ENCODE results near the gene CDKN1A. TPM values are rescaled to one million over a fixed set of nuclear protein-coding genes. Genes with fewer than 3 reads are reported as not detected.

Gene CDKN1A
- total RNA-seq, 1 donor from 2014 or later, result 41.3 TPM

GRCh38 chr6:36666826-36667591 lies 11.5 kb upstream of the CDKN1A start:
- peak; percentile 71 for DNase-seq
- Mint-ChIP-seq H3K27me3 (ENCODE audit: unreplicated experiment) (peaks cover 4% of the 10 kb centered on the region), H3K27ac (ENCODE audit: unreplicated experiment) (peak overlapping the region; percentile 98), H3K36me3 (ENCODE audit: unreplicated experiment) (no peaks in the 10 kb centered on the region), H3K4me1 (ENCODE audit: low read depth, unreplicated experiment) (peaks cover 26% of the 10 kb centered on the region), H3K9me3 (ENCODE audit: unreplicated experiment) (peaks cover 6% of the 10 kb centered on the region), H3K4me3 (ENCODE audit: unreplicated experiment) (peak overlapping the region; percentile 67)
- TF ChIP-seq CTCF (IDR thresholded peaks at IDR 0.05; ENCODE audit: partially characterized antibody, unreplicated experiment), result no peak

DNA sequence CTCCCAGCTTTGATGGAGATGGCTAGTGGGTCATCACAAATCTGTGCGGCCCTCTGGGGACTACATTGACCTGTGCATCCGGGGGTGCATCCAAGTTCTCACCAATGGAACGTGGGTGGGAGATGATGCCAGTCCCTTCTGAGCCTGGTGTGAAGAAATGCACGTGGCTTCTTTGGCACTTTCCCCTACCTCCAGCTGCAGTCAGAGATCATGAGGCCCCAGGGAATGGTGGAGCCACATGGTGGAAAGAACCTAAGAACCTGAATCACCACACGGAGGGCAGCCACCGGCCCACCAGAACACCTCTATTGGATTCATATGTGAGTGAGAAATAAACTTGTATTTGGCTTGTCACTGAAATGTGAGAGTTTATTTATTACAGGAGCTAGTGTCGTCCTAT lies 9.9 kb upstream of the CDKN1A start:
- no peak for DNase-seq
- Mint-ChIP-seq H3K27ac (ENCODE audit: unreplicated experiment) (no peak overlapping the region), H3K4me1 (ENCODE audit: low read depth, unreplicated experiment) (peaks cover 24% of the 10 kb centered on the region), H3K9me3 (ENCODE audit: unreplicated experiment) (peaks cover 4% of the 10 kb centered on the region), H3K4me3 (ENCODE audit: unreplicated experiment) (peak overlapping the region; percentile 30), H3K27me3 (ENCODE audit: unreplicated experiment) (peaks cover 2% of the 10 kb centered on the region), H3K36me3 (ENCODE audit: unreplicated experiment) (no peaks in the 10 kb centered on the region)
- TF ChIP-seq CTCF (IDR thresholded peaks at IDR 0.05; ENCODE audit: partially characterized antibody, unreplicated experiment), result no peak

- Mint-ChIP-seq H3K27me3 (ENCODE audit: unreplicated experiment) (peaks cover 2% of the 10 kb centered on the region), H3K9me3 (ENCODE audit: unreplicated experiment) (peaks cover 4% of the 10 kb centered on the region), H3K27ac (ENCODE audit: unreplicated experiment) (no peak overlapping the region), H3K36me3 (ENCODE audit: unreplicated experiment) (no peaks in the 10 kb centered on the region), H3K4me1 (ENCODE audit: low read depth, unreplicated experiment) (peaks cover 24% of the 10 kb centered on the region), H3K4me3 (ENCODE audit: unreplicated experiment) (no peak overlapping the region)
- no peak for DNase-seq
- no peak for TF ChIP-seq CTCF (IDR thresholded peaks at IDR 0.05; ENCODE audit: partially characterized antibody, unreplicated experiment)
These were observed 9.5 kb upstream of the CDKN1A start for GRCh38 chr6:36669002-36669401.

- Mint-ChIP-seq H3K4me3 (ENCODE audit: unreplicated experiment) (no peak overlapping the region), H3K9me3 (ENCODE audit: unreplicated experiment) (peaks cover 2% of the 10 kb centered on the region), H3K27me3 (ENCODE audit: unreplicated experiment) (peaks cover 2% of the 10 kb centered on the region), H3K4me1 (ENCODE audit: low read depth, unreplicated experiment) (peaks cover 25% of the 10 kb centered on the region), H3K36me3 (ENCODE audit: unreplicated experiment) (no peaks in the 10 kb centered on the region), H3K27ac (ENCODE audit: unreplicated experiment) (no peak overlapping the region)
- TF ChIP-seq CTCF (IDR thresholded peaks at IDR 0.05; ENCODE audit: partially characterized antibody, unreplicated experiment), result no peak
- DNase-seq, result no peak
These were observed 8.2 kb upstream of the CDKN1A start for GRCh38 chr6:36670271-36670670.

DNA sequence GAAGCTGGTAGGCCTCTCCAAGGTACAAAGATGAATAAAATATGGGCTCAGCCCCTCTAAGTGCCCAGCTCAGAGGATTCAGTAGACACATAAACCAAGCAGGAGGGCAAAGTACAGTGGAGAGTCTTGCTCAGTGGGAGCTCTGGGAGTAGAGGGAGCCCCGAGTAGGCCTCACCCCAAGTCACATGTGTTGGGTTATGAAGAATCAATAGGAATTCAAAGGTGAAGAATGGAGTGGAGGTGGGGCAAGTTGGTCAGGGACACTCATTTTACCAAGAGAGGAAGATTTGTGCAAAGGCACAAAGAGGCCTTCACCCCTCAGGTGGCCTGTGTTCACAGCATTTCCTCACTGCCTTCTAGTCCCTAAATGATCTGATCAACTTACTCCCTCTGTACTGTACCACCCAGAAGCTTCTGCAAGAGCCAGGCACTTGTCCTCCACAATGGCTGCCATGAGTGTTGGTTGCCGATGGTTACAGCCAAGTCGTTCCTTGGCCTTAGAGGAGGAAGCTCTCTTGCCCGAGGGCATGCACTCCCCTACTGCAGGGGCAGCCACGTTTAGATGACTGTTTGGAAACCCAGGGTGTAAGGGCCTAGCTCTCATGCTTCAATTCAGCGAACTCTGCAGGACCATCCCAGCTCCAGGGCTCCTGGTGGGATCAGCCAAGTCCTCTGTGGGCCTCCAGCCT lies 6.7 kb upstream of the CDKN1A start:
- Mint-ChIP-seq H3K4me3 (ENCODE audit: unreplicated experiment) (no peak overlapping the region), H3K9me3 (ENCODE audit: unreplicated experiment) (peaks cover 2% of the 10 kb centered on the region), H3K27me3 (ENCODE audit: unreplicated experiment) (peaks cover 2% of the 10 kb centered on the region), H3K27ac (ENCODE audit: unreplicated experiment) (no peak overlapping the region), H3K36me3 (ENCODE audit: unreplicated experiment) (no peaks in the 10 kb centered on the region), H3K4me1 (ENCODE audit: low read depth, unreplicated experiment) (peaks cover 26% of the 10 kb centered on the region)
- TF ChIP-seq CTCF (IDR thresholded peaks at IDR 0.05; ENCODE audit: partially characterized antibody, unreplicated experiment), result no peak
- DNase-seq, result no peak
